ENCODE results near the gene FAM135A. TPM values are rescaled to one million over a fixed set of nuclear protein-coding genes. Genes with fewer than 3 reads are reported as not detected.

Gene FAM135A
- total and polyA plus RNA-seq, 2 experiments from 2014 or later = 3.5 to 8.2 TPM

DNA sequence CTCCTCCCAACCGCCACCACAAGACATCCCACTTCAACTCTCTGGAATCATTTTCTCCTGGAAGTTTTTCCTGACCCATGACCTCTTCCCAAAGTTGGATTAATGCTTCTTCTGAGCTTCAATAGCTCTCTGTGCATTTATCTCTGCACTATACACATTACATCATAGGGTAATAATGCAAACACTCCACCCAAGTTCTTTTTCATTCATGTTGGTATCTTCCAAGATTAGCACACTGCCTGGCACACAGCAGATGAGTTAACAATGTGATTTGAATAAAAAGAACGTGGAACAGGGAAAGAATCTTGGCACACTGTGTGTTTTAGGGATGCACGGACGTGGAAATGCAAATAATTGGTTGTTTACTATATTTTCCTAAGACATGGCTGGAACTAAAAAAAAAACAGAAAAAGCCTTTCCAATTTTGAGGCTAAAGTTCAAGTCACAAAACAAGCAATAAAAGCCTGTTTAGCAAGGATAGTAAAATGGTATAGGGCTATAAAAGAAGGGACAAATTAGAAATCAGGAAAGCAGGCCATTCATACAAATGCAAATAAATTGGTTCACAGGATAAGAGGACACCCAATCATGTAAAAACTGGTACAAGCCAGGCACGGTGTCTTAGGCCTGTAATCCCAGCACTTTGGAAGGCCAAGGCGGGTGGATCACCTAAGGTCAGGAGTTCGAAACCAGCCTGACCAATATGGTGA, 1.6 kb upstream of the FAM135A start:
- in situ Hi-C loops (cut with MboI) = no loop called here
- H3K4me2 ChIP-seq (ENCODE audit: unreplicated experiment) = no peak overlapping the region
- no peaks in the 10 kb centered on the region for H3K27me3 ChIP-seq (replicated peaks; ENCODE audit: insufficient read depth)
- H3K4me3 ChIP-seq = no peak overlapping the region
- no peaks in the 10 kb centered on the region for H4K20me1 ChIP-seq (ENCODE audit: insufficient read depth)
- WGBS, 2 experiments (ENCODE audit: low coverage in 1 of 2, low lambda C conversion rate in 2 of 2, missing lambda C conversion rate in 2 of 2) = 87 to 92% methylated on average over 7 of the region's 7 CpGs
- H3K79me2 ChIP-seq (ENCODE audit: insufficient read depth) = no peaks in the 10 kb centered on the region
- H3K9me2 ChIP-seq (ENCODE audit: insufficient read depth) = no peaks in the 10 kb centered on the region
- peaks cover 19% of the 10 kb centered on the region; the same call in 1 of the 2 replicates for H3F3A ChIP-seq (ENCODE audit: insufficient read depth)
- H3K4me1 ChIP-seq (ENCODE audit: insufficient read depth) = peaks cover 6% of the 10 kb centered on the region
- no peak for DNase-seq
- TF ChIP-seq EZH2phosphoT487 (IDR thresholded peaks at IDR 0.05; ENCODE audit: insufficient read depth, low read depth) (no peak), EZH2 (IDR thresholded peaks at IDR 0.05; ENCODE audit: insufficient read depth, poor library complexity, severe bottlenecking) (no peak)
- no peak overlapping the region for H3K27ac ChIP-seq
- no peaks in the 10 kb centered on the region for H3K36me3 ChIP-seq (ENCODE audit: low read depth)
- H3K9ac ChIP-seq = no peak overlapping the region
- H2AFZ ChIP-seq = no peak overlapping the region
- no peaks in the 10 kb centered on the region for H3K9me3 ChIP-seq (ENCODE audit: low read depth)

- TF ChIP-seq EZH2 (IDR thresholded peaks at IDR 0.05; ENCODE audit: insufficient read depth, poor library complexity, severe bottlenecking) = no peak
- TF ChIP-seq EZH2phosphoT487 (IDR thresholded peaks at IDR 0.05; ENCODE audit: insufficient read depth, low read depth) = no peak
- peaks cover 19% of the 10 kb centered on the region; the same call in 1 of the 2 replicates for H3F3A ChIP-seq (ENCODE audit: insufficient read depth)
- H3K79me2 ChIP-seq (ENCODE audit: insufficient read depth) = no peaks in the 10 kb centered on the region
- peaks cover 6% of the 10 kb centered on the region for H3K4me1 ChIP-seq (ENCODE audit: insufficient read depth)
- H3K4me3 ChIP-seq = peak overlapping the region; percentile 93
- H3K9me2 ChIP-seq (ENCODE audit: insufficient read depth) = no peaks in the 10 kb centered on the region
- DNase-seq = no peak
- in situ Hi-C loops (cut with MboI) = no loop called here
- H2AFZ ChIP-seq = peak overlapping the region; percentile 98
- H3K27ac ChIP-seq = peak overlapping the region; percentile 19; the same call in 1 of the 2 replicates
- whole genome bisulfite sequencing, 2 experiments (ENCODE audit: low coverage in 1 of 2, low lambda C conversion rate in 2 of 2, missing lambda C conversion rate in 2 of 2) = 40% methylated on average over 25 of the region's 25 CpGs
- H3K9me3 ChIP-seq (ENCODE audit: low read depth) = no peaks in the 10 kb centered on the region
- H3K9ac ChIP-seq = peak overlapping the region; percentile 88
- H4K20me1 ChIP-seq (ENCODE audit: insufficient read depth) = no peaks in the 10 kb centered on the region
- H3K27me3 ChIP-seq (replicated peaks; ENCODE audit: insufficient read depth) = no peaks in the 10 kb centered on the region
- peak overlapping the region; percentile 95 for H3K4me2 ChIP-seq (ENCODE audit: unreplicated experiment)
- no peaks in the 10 kb centered on the region for H3K36me3 ChIP-seq (ENCODE audit: low read depth)
Measured at GRCh38 chr6:70412252-70413113, 825 bp upstream of the FAM135A start.

GRCh38 chr6:70413992-70414494, 735 bp downstream of the FAM135A start:
- in situ Hi-C loops (cut with MboI) = no loop called here
- peak overlapping the region; percentile 88 for H3K9ac ChIP-seq
- no peaks in the 10 kb centered on the region for H3K36me3 ChIP-seq (ENCODE audit: low read depth)
- no peak overlapping the region for H3K27ac ChIP-seq
- peaks cover 6% of the 10 kb centered on the region for H3K4me1 ChIP-seq (ENCODE audit: insufficient read depth)
- H3K9me2 ChIP-seq (ENCODE audit: insufficient read depth) = no peaks in the 10 kb centered on the region
- no peak for TF ChIP-seq EZH2 (IDR thresholded peaks at IDR 0.05; ENCODE audit: insufficient read depth, poor library complexity, severe bottlenecking)
- TF ChIP-seq EZH2phosphoT487 (IDR thresholded peaks at IDR 0.05; ENCODE audit: insufficient read depth, low read depth) = no peak
- H2AFZ ChIP-seq = peak overlapping the region; percentile 98
- whole genome bisulfite sequencing, 2 experiments (ENCODE audit: low coverage in 1 of 2, low lambda C conversion rate in 2 of 2, missing lambda C conversion rate in 2 of 2) = 3 to 4% methylated on average over 20 of the region's 20 CpGs
- peaks cover 19% of the 10 kb centered on the region; the same call in 1 of the 2 replicates for H3F3A ChIP-seq (ENCODE audit: insufficient read depth)
- no peaks in the 10 kb centered on the region for H3K79me2 ChIP-seq (ENCODE audit: insufficient read depth)
- peak; percentile 42 for DNase-seq
- no peaks in the 10 kb centered on the region for H3K9me3 ChIP-seq (ENCODE audit: low read depth)
- no peaks in the 10 kb centered on the region for H4K20me1 ChIP-seq (ENCODE audit: insufficient read depth)
- H3K4me3 ChIP-seq = peak overlapping the region; percentile 93
- H3K27me3 ChIP-seq (replicated peaks; ENCODE audit: insufficient read depth) = no peaks in the 10 kb centered on the region
- peak overlapping the region; percentile 95 for H3K4me2 ChIP-seq (ENCODE audit: unreplicated experiment)

DNA sequence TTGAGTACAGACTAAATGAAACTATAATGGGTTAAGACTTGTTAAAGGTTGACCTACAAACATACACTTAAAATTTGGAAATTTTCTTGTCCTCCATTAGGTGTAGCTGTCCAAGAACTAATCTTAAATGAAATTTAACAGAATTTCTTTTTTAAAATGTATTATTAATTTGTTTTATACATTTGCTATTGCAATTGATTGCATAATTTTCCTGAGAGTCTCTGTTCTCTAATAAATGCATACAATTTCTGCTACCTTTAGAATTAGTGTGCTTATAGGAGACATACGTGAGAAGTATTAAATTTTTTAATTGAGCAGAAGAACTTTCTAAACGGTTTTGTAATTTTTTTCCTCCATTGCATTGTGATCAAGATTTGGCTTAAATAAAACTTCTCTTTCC, 1.5 kb downstream of the FAM135A start:
- peak overlapping the region; percentile 98 for H2AFZ ChIP-seq
- no peak overlapping the region for H3K9ac ChIP-seq

More for the DNA sequence above, 1.5 kb downstream of the FAM135A start:
- Histone ChIP-seq H3K79me2 (ENCODE audit: insufficient read depth) (no peaks in the 10 kb centered on the region), H3K9me3 (ENCODE audit: low read depth) (no peaks in the 10 kb centered on the region), H3K4me2 (ENCODE audit: unreplicated experiment) (peak overlapping the region; percentile 95), H3K4me1 (ENCODE audit: insufficient read depth) (peaks cover 6% of the 10 kb centered on the region), H3K4me3 (peak overlapping the region; percentile 93), H4K20me1 (ENCODE audit: insufficient read depth) (no peaks in the 10 kb centered on the region), H3K27me3 (replicated peaks; ENCODE audit: insufficient read depth) (no peaks in the 10 kb centered on the region), H3K36me3 (ENCODE audit: low read depth) (no peaks in the 10 kb centered on the region), H3K9me2 (ENCODE audit: insufficient read depth) (no peaks in the 10 kb centered on the region), H3K27ac (no peak overlapping the region), H3F3A (ENCODE audit: insufficient read depth) (peaks cover 19% of the 10 kb centered on the region; the same call in 1 of the 2 replicates)
- TF ChIP-seq EZH2 (IDR thresholded peaks at IDR 0.05; ENCODE audit: insufficient read depth, poor library complexity, severe bottlenecking) = no peak
- TF ChIP-seq EZH2phosphoT487 (IDR thresholded peaks at IDR 0.05; ENCODE audit: insufficient read depth, low read depth) = no peak
- 52 to 53% methylated on average over 2 of the region's 2 CpGs for WGBS, 2 experiments (ENCODE audit: low coverage in 1 of 2, low lambda C conversion rate in 2 of 2, missing lambda C conversion rate in 2 of 2)
- in situ Hi-C loops (cut with MboI) = no loop called here
- peak; percentile 8 for DNase-seq

Measured in GM23248 (cell line).